ENCODE results near the gene SLC1A7.

The SLC1A7 gene

GRCh38 chr1:53087332-53088285, 54.8 kb downstream of the SLC1A7 start:
- TF ChIP-seq CTCF (conservative IDR thresholded peaks at IDR 0.05; ENCODE audit: low read depth), result no peak

GRCh38 chr1:53086491-53087070, 55.9 kb downstream of the SLC1A7 start:
- H3K27ac ChIP-seq, result no peak overlapping the region
- POLR2A ChIA-PET (ENCODE audit: low non-redundant PET), result no interaction called here
- CTCF ChIA-PET, result no interaction called here
- no peak for TF ChIP-seq CTCF (conservative IDR thresholded peaks at IDR 0.05; ENCODE audit: low read depth)
- no peak for DNase-seq (ENCODE audit: low spot score)

More at GRCh38 chr1:53087332-53088285, 54.8 kb downstream of the SLC1A7 start:
- CTCF ChIA-PET, result interaction anchor here (0.5 kb wide), 1 partner anchor 27 kb away, joined by 3 read pairs; no protein-coding TSS in a partner anchor
- no peak overlapping the region for H3K27ac ChIP-seq
- DNase-seq (ENCODE audit: low spot score), result no peak
- POLR2A ChIA-PET (ENCODE audit: low non-redundant PET), result no interaction called here

- no peak for DNase-seq (ENCODE audit: low spot score)
- ChIA-PET POLR2A (ENCODE audit: low non-redundant PET) (no interaction called here), CTCF (no interaction called here)
- no peak for TF ChIP-seq CTCF (conservative IDR thresholded peaks at IDR 0.05; ENCODE audit: low read depth)
- no peak overlapping the region for H3K27ac ChIP-seq
Measured at GRCh38 chr1:53085405-53085804, 57.0 kb downstream of the SLC1A7 start.

GRCh38 chr1:53084589-53084971, 57.9 kb downstream of the SLC1A7 start:
- H3K27ac ChIP-seq, result no peak overlapping the region
- CTCF ChIA-PET, result interaction anchor here (0.6 kb wide), 1 partner anchor 24 kb away, joined by 4 read pairs; no protein-coding TSS in a partner anchor
- POLR2A ChIA-PET (ENCODE audit: low non-redundant PET), result no interaction called here
- DNase-seq (ENCODE audit: low spot score), result no peak
- no peak for TF ChIP-seq CTCF (conservative IDR thresholded peaks at IDR 0.05; ENCODE audit: low read depth)

- POLR2A ChIA-PET (ENCODE audit: low non-redundant PET), result no interaction called here
- DNase-seq (ENCODE audit: low spot score), result no peak
- TF ChIP-seq CTCF (conservative IDR thresholded peaks at IDR 0.05; ENCODE audit: low read depth), result no peak
- CTCF ChIA-PET, result interaction anchor here (0.6 kb wide), 1 partner anchor 25 kb away, joined by 4 read pairs; no protein-coding TSS in a partner anchor
- no peak overlapping the region for H3K27ac ChIP-seq
Measured at GRCh38 chr1:53083636-53084588, 58.5 kb downstream of the SLC1A7 start.

Data from RWPE1 (cell line).